ENCODE results near the gene MOB3B.
"Not testable (repeated sequence)": the region's sequence is repeated elsewhere in the genome, so short reads cannot be mapped to it uniquely, and the experiment has no call there.

Gene MOB3B

DNA sequence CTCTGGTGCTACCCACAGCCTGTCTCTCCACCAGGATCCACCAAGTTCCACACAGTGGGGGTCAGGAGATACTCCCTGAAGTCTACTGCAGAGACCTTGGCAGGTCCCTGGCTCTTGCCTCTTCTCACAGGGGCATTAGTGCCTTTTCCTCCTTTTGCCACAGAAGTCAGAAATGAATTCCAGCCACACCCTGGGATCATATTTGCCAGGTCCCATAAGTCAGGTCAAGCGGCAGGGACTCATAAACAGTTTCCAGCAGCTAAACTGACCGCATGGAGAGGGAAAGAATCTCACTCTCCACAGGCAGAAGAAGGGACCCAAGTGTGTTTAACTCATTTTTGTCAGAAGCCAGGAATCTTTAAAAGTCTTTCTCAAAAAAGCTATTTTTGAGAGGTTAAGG lies 18.8 kb downstream of the MOB3B start:
- DNase-seq (ENCODE audit: low read depth), result no peak
- TF ChIP-seq, protein P1, sequence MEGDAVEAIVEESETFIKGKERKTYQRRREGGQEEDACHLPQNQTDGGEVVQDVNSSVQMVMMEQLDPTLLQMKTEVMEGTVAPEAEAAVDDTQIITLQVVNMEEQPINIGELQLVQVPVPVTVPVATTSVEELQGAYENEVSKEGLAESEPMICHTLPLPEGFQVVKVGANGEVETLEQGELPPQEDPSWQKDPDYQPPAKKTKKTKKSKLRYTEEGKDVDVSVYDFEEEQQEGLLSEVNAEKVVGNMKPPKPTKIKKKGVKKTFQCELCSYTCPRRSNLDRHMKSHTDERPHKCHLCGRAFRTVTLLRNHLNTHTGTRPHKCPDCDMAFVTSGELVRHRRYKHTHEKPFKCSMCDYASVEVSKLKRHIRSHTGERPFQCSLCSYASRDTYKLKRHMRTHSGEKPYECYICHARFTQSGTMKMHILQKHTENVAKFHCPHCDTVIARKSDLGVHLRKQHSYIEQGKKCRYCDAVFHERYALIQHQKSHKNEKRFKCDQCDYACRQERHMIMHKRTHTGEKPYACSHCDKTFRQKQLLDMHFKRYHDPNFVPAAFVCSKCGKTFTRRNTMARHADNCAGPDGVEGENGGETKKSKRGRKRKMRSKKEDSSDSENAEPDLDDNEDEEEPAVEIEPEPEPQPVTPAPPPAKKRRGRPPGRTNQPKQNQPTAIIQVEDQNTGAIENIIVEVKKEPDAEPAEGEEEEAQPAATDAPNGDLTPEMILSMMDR (IDR thresholded peaks at IDR 0.05; ENCODE audit: insufficient read depth, low read depth, low read length, missing control alignments), result no peak
- H3K4me3 ChIP-seq (ENCODE audit: low read depth, low read length), result no peak overlapping the region

DNA sequence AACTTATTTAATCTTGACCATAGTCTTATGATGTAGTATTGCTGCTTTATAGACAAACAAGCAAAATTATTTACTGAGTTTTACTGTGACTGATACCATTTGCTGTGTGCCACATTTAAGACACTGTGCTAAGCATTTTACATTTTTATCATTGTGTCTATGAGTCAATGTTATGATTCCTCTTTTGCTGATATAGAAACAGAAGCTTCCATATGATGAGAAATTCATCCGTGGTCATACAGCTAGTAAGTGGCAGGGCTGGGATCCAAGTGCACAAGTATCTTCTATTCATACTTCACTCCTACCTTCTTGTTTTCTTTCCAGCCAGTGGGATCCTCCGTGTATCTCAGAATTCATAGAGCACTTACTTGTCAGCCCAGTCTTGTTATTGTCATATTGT lies 22.6 kb downstream of the MOB3B start:
- TF ChIP-seq, protein P1 (IDR thresholded peaks at IDR 0.05; ENCODE audit: insufficient read depth, low read depth, low read length, missing control alignments), result no peak
- no peak for DNase-seq (ENCODE audit: low read depth)
- H3K4me3 ChIP-seq (ENCODE audit: low read depth, low read length), result no peak overlapping the region

DNA sequence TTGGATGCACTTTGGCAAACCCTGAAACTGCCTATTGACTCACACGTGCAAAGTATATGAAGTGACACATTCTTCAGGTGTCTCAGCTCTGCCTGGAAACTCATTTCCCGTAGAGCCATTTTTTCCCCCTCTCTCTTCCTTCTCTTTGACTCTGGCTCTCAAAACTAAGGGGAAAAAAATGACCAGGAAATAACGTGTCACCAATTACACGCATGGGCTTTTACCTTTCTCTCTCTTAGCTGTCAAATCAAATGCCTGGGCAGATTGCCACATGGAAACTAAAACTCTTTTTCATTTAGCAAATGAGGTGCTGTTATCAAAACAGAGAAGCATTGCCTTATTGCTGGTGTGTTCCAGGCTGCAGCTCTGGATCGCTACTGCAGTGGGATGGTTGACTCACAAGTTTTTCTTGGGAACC lies 23.9 kb downstream of the MOB3B start:
- no peak overlapping the region for H3K4me3 ChIP-seq (ENCODE audit: low read depth, low read length)
- DNase-seq (ENCODE audit: low read depth), result no peak
- TF ChIP-seq, protein P1 (IDR thresholded peaks at IDR 0.05; ENCODE audit: insufficient read depth, low read depth, low read length, missing control alignments), result no peak

DNA sequence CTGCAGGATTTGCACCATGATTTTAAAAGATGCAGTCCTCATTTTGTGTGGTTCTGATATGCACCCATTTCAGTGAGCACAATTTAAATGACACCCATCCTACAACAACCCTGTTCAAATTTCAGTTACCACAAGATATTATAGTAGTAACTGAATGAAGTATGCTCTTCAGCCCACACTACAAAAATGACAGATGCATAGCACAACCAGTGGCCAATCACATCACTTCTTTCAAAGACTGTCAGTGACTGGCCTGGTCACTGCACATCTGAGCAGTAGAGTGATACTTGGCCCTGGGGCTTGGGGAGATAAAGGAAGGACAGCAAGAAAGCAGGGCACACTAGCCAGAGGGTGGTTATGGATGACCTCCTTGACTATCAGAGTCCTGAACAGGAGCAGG lies 25.4 kb downstream of the MOB3B start:
- TF ChIP-seq, protein P1 (IDR thresholded peaks at IDR 0.05; ENCODE audit: insufficient read depth, low read depth, low read length, missing control alignments), result no peak
- DNase-seq (ENCODE audit: low read depth), result no peak
- no peak overlapping the region for H3K4me3 ChIP-seq (ENCODE audit: low read depth, low read length)

DNA sequence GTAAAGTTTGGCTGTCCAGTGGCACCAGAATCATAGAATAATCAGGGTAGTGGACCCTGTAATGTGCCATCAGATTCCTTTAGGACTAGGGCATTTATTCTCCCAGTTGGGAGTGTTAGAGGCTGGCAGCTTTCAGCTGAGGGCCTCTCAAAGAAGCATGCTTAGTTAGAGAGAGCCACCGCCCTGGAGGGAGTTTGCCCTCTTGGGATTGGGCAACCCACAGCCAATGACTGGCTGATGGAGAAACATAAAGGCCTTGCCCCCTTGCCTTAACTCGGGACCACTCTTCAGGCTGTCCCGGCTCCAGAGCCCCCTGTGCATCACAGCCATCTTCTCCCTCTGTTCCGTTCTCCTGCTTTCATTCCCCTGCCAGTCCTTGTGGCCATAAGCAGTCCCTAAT lies 26.0 kb downstream of the MOB3B start:
- no peak for DNase-seq (ENCODE audit: low read depth)
- no peak overlapping the region for H3K4me3 ChIP-seq (ENCODE audit: low read depth, low read length)

DNA sequence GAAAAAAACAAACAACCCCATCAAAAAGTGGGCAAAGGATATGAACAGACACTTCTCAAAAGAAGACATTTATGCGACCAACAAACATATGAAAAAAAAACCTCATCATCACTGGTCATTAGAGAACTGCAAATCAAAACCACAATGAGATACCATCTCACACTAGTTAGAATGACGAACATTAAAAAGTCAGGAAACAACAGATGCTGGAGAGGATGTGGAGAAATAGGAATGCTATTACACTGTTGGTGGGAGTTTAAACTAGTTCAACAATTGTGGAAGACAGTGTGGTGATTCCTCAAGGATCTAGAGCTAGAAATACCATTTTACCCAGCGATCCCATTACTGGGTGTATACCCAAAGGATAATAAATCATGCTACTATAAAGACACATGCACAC lies 28.7 kb downstream of the MOB3B start:
- not testable (repeated sequence) for H3K4me3 ChIP-seq (ENCODE audit: low read depth, low read length)

More for the DNA sequence above, 26.0 kb downstream of the MOB3B start:
- TF ChIP-seq, protein P1 (IDR thresholded peaks at IDR 0.05; ENCODE audit: insufficient read depth, low read depth, low read length, missing control alignments), result no peak

DNA sequence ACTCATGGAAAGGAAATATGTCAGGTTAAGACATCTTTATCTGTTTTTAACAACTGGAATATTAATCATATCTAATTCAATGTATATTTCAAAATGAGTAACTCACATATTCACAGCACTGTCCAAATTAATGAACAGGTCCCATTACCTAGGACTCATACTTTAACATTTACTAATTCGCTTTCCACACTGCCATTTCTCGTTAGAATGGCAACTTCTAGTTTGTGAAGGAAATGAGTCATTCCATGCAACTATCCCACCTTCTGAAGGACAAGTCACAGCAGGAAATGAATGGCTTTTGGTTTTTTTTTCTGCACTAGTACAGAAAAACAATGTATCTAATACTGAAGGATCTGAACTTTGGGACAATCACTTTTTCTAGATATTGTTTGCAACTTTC lies 30.2 kb downstream of the MOB3B start:
- H3K4me3 ChIP-seq (ENCODE audit: low read depth, low read length), result no peak overlapping the region
- DNase-seq (ENCODE audit: low read depth), result peak; percentile 22
- TF ChIP-seq, protein P1 (IDR thresholded peaks at IDR 0.05; ENCODE audit: insufficient read depth, low read depth, low read length, missing control alignments), result no peak

More for the DNA sequence above, 28.7 kb downstream of the MOB3B start:
- not testable (repeated sequence) for DNase-seq (ENCODE audit: low read depth)
